ENCODE measurements around the gene DYNC1H1. TPM values are rescaled to one million over a fixed set of nuclear protein-coding genes. Genes with fewer than 3 reads are reported as not detected.

DYNC1H1 gene
- total RNA-seq, 1 donor = 455 TPM

Small RNA genes within 50 kb of the gene (small RNA-seq; reads per million reads assigned to genes)
- gene AL118558.2 (not detected), gene RN7SL472P (not detected)

Other genes with a start within 250 kb of the DYNC1H1 start
- 51.2 TPM for gene PPP2R5C, start 202.9 kb upstream of the DYNC1H1 start, total RNA-seq
- gene HSP90AA1, start 122.5 kb downstream of the DYNC1H1 start, total RNA-seq = 179 TPM
- gene WDR20, start 175.3 kb downstream of the DYNC1H1 start, total RNA-seq = 16.4 TPM

Measured in hematopoietic multipotent progenitor cell (in vitro differentiated cells).